ENCODE measurements around the gene HCFC1.

The HCFC1 gene

DNA sequence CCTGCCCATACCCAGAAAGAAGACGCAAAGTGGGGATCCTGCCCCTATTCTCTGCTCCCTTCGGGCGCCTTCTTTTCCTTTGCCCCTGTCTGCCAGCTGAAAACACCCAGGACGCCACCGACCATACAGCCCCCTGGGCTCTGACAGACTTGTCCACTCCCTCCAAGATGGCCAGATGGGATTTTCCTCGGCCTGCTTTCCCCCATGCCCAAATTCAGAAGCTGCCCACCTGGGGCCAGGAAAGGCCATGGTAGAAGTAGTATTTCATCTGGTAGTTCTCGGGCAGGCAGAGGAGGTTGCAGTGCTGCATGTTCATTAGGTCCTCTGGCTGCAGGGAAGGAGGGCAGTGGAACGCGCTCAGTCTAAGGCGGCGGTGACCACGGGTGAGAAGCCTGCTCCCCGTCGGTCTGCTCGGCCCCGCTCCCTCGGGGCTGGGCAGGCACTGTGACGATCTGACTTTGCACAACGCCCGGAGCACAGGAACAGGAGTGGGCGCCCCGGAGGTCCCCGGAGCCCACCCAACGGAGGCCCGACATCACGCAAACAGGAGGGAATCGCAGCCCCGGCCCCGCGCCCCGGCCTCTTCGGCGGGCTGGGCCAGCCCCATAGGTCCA lies 37.4 kb downstream of the HCFC1 start:
- DNase-seq (no peak), ATAC-seq (no peak)
- Mint-ChIP-seq H3K27ac (peak overlapping the region; percentile 81), H3K4me3 (peak overlapping the region; percentile 84), H3K36me3 (ENCODE audit: low read depth) (peaks cover 17% of the 10 kb centered on the region), H3K9me3 (no peaks in the 10 kb centered on the region), H3K4me1 (peaks cover 34% of the 10 kb centered on the region), H3K27me3 (no peaks in the 10 kb centered on the region)

GRCh38 chrX:153933748-153934147 lies 37.9 kb downstream of the HCFC1 start:
- peaks cover 21% of the 10 kb centered on the region for H3K36me3 Mint-ChIP-seq (ENCODE audit: low read depth)
- H3K4me1 Mint-ChIP-seq = peaks cover 38% of the 10 kb centered on the region
- peak overlapping the region; percentile 81 for H3K27ac Mint-ChIP-seq
- H3K4me3 Mint-ChIP-seq = peak overlapping the region; percentile 84
- ATAC-seq (no peak), DNase-seq (no peak)
- no peaks in the 10 kb centered on the region for H3K9me3 Mint-ChIP-seq
- no peaks in the 10 kb centered on the region for H3K27me3 Mint-ChIP-seq

GRCh38 chrX:153932220-153932915 lies 39.2 kb downstream of the HCFC1 start:
- no peaks in the 10 kb centered on the region for H3K9me3 Mint-ChIP-seq
- H3K27me3 Mint-ChIP-seq = no peaks in the 10 kb centered on the region
- peaks cover 34% of the 10 kb centered on the region for H3K4me1 Mint-ChIP-seq
- ATAC-seq = no peak
- no peak overlapping the region for H3K27ac Mint-ChIP-seq
- peak overlapping the region; percentile 84 for H3K4me3 Mint-ChIP-seq
- no peak for DNase-seq
- peaks cover 23% of the 10 kb centered on the region for H3K36me3 Mint-ChIP-seq (ENCODE audit: low read depth)

GRCh38 chrX:153931748-153932147 lies 39.9 kb downstream of the HCFC1 start:
- Mint-ChIP-seq H3K36me3 (ENCODE audit: low read depth) (peaks cover 23% of the 10 kb centered on the region), H3K4me3 (no peak overlapping the region), H3K9me3 (no peaks in the 10 kb centered on the region), H3K4me1 (peaks cover 32% of the 10 kb centered on the region), H3K27ac (peak overlapping the region; percentile 41), H3K27me3 (no peaks in the 10 kb centered on the region)
- no peak for DNase-seq
- ATAC-seq = no peak

DNA sequence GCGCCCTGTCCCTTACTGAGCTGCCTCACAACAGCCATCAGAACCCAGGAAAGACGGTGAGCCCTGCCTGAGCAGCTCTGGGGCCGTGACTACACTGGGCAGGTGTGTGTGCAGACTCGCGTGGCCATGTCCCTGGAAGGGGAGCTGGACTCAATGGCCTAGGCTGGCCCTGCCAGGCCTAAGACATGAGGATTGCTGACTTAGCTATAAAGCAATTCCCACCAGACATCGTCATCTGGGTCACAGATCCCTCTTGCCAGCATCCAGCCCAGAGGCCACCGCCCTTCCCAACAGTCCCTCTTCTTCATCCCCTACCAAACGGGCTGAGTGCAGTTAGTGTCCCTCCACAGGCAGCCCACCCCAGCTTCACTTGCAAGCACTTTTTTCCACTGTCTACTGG lies 40.5 kb downstream of the HCFC1 start:
- no peaks in the 10 kb centered on the region for H3K9me3 Mint-ChIP-seq
- H3K36me3 Mint-ChIP-seq (ENCODE audit: low read depth) = peaks cover 22% of the 10 kb centered on the region
- H3K4me3 Mint-ChIP-seq = no peak overlapping the region
- ATAC-seq (no peak), DNase-seq (no peak)
- H3K27ac Mint-ChIP-seq = peak overlapping the region; percentile 41
- no peaks in the 10 kb centered on the region for H3K27me3 Mint-ChIP-seq
- peaks cover 29% of the 10 kb centered on the region for H3K4me1 Mint-ChIP-seq

DNA sequence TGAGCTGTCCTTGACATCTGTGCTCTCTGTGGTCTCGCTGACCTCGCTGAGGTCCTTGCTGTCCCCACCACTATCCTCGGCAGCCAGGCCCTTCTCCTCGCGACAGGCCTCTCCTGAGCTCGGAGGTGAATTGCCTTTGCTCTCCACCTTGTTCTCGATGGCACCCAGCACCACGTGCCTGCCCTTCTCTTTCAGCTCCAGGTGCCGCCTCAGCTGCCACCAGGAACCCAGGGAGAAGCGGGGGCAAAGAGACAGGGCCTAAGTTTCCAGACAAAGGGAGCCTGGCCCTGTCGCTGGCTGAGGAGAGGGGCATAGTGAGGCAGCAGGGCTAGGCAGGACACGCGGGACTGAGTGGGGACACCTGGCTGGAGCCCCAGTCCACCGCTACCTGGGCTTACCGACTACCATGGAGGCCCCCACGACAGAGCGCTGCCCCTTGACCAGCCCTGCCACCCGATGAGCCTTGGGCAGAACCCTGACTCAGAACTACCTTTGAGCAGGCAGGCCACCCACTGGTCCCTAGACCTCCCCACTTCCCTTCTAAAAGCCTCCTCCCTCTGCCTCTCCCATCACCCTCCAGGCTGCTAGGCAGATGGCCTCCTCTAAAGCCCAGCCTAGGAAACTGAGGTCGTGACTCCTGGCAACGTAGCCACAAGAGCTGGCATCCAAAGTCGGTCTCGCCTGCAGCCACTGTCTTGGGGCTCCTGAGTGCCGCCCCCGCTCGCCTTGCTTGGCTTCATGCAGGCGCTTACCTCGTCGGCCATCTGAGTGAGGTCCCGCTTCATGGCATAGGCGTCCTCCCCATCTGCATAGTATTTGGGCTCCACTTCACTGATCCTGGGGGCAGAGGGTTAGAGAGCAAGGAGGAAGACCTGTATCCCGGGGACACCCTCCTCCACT lies 41.4 kb downstream of the HCFC1 start:
- peaks cover 24% of the 10 kb centered on the region for H3K4me1 Mint-ChIP-seq
- DNase-seq (no peak), ATAC-seq (no peak)
- H3K36me3 Mint-ChIP-seq (ENCODE audit: low read depth) = peaks cover 22% of the 10 kb centered on the region
- H3K4me3 Mint-ChIP-seq = no peak overlapping the region
- no peaks in the 10 kb centered on the region for H3K9me3 Mint-ChIP-seq
- H3K27ac Mint-ChIP-seq = no peak overlapping the region
- no peaks in the 10 kb centered on the region for H3K27me3 Mint-ChIP-seq

DNA sequence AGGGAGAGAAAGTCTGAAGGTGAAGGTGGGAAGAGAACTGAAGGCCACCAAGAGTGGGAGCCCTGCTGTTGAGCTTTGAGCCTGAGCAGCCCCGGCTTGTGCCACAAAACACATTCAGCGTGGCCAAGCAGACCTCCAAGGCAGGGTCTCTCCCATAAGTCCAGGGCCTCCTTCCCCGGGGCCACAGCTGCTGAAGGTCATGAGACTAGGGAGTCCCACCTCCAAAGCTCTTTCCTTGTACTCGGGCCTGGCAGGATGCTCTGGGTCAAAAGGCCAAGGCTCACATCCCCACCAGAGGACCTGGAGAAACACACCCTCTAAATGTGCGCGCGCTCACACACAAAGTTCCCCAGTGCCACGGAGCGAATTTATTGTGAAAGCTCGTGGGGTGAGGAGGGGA lies 42.0 kb downstream of the HCFC1 start:
- H3K9me3 Mint-ChIP-seq = no peaks in the 10 kb centered on the region
- peaks cover 22% of the 10 kb centered on the region for H3K36me3 Mint-ChIP-seq (ENCODE audit: low read depth)
- no peak overlapping the region for H3K4me3 Mint-ChIP-seq
- H3K4me1 Mint-ChIP-seq = peaks cover 24% of the 10 kb centered on the region
- H3K27me3 Mint-ChIP-seq = no peaks in the 10 kb centered on the region
- H3K27ac Mint-ChIP-seq = peak overlapping the region; percentile 73
- ATAC-seq (no peak), DNase-seq (no peak)

- no peak for ATAC-seq
- Mint-ChIP-seq H3K4me3 (peak overlapping the region; percentile 84), H3K9me3 (no peaks in the 10 kb centered on the region), H3K27me3 (no peaks in the 10 kb centered on the region), H3K27ac (peak overlapping the region; percentile 73), H3K4me1 (peaks cover 25% of the 10 kb centered on the region), H3K36me3 (ENCODE audit: low read depth) (peaks cover 18% of the 10 kb centered on the region)
- DNase-seq = no peak
Measured at GRCh38 chrX:153928846-153929245, 42.8 kb downstream of the HCFC1 start.

DNA sequence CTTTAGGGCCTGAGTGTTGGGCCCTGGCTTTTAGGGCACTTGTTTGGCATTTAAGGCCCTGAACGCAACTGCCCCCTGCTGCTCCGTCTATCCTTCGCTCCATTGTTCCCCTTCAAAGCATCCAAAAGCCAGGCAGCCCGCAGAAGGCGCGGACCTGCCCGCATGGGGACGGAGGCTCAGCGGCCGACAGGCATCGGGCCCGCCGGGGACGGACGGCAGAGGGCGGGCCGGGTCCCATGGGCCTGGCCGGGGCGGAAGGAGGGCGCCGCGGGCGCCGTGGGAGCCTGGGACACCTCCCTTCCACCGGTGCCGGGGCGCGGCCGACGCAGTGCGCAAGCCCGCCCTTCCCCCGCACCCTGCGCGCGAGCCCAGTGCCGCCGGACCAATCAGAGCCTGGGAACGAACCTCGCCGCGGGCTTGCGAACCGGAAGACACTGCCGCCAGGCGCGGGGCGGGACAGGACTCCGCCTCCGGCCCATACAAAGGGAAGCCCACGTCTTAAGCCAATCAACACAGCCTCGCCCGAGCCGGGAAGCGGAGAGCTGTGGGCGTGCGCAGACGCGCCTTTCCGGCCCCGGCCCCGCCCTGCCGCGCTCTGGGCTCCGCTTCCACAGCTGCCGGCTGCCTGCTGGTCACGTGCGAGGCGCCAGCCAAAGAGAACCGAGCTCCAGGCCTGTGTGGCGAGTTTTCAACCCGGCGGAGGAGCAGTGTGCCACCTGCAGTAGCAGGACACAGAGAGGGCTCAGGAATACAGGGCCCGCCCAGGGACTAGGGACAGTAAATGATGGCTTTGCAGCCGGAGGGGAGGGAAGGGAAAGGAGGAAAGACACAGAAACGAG lies 43.5 kb downstream of the HCFC1 start:
- Mint-ChIP-seq H3K9me3 (no peaks in the 10 kb centered on the region), H3K27me3 (no peaks in the 10 kb centered on the region), H3K4me1 (peaks cover 31% of the 10 kb centered on the region), H3K4me3 (peak overlapping the region; percentile 84), H3K36me3 (ENCODE audit: low read depth) (peaks cover 19% of the 10 kb centered on the region), H3K27ac (peak overlapping the region; percentile 93)
- DNase-seq = peak; percentile 89
- peak; percentile 75 for ATAC-seq

DNA sequence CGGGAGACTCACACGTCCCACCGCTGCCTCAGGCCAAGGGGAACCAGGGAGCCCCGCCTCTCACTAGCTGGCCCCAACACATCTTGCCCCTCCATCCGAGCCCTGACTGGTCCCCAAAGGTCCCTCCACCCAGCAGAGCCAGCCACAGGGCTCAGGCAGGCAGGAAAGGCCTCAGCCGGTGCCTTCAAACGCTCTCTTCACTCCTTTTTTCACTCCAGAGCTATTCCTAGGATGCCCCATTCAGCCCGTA lies 44.0 kb downstream of the HCFC1 start:
- DNase-seq (no peak), ATAC-seq (no peak)
- peaks cover 31% of the 10 kb centered on the region for H3K4me1 Mint-ChIP-seq
- H3K27ac Mint-ChIP-seq = peak overlapping the region; percentile 93
- no peaks in the 10 kb centered on the region for H3K27me3 Mint-ChIP-seq
- H3K4me3 Mint-ChIP-seq = peak overlapping the region; percentile 84
- H3K9me3 Mint-ChIP-seq = no peaks in the 10 kb centered on the region
- H3K36me3 Mint-ChIP-seq (ENCODE audit: low read depth) = peaks cover 14% of the 10 kb centered on the region

DNA sequence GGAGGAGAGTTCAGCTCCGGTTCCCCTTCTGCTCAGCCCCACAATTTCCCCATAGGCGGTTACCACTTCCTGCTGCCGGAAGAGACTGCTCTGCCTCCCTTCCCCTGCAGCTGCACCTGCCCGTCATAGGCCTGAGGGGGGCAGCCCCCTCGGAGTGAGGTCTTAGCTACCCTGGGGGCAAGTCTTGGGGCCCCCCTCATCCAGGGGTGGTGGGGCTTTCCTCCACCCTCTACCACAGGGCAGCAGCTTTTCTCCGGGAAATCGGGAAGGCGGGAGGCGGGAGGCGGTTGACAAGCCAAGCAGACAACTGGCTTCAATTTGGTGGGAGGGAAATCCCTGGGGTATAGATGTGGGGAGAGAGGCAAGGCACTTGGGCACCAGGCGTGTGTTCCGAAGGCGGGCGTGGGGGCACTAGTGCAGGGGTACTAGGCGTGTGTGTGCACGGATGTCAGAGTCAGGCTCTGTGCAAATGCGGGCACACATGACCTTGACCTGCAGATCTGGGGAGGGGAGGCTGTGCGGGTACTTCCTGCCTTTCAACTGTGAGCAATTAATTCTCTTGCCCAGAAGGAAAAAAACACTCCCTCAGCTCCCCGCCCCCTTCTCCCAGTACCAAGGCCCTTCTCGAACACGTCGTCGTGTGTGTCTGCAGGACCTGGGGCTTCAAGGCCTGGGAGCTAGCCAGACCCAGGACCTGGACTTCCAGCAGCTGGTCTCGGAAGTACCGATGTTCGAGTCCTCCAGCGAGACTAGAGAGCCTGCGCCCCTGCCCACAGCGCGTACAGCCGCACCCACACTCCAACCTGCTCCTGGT lies 44.6 kb downstream of the HCFC1 start:
- peak overlapping the region; percentile 84 for H3K4me3 Mint-ChIP-seq
- H3K9me3 Mint-ChIP-seq = no peaks in the 10 kb centered on the region
- H3K27ac Mint-ChIP-seq = peak overlapping the region; percentile 93
- ATAC-seq = peak; percentile 42
- DNase-seq = peak; percentile 72
- peaks cover 14% of the 10 kb centered on the region for H3K36me3 Mint-ChIP-seq (ENCODE audit: low read depth)
- peaks cover 35% of the 10 kb centered on the region for H3K4me1 Mint-ChIP-seq
- no peaks in the 10 kb centered on the region for H3K27me3 Mint-ChIP-seq

DNA sequence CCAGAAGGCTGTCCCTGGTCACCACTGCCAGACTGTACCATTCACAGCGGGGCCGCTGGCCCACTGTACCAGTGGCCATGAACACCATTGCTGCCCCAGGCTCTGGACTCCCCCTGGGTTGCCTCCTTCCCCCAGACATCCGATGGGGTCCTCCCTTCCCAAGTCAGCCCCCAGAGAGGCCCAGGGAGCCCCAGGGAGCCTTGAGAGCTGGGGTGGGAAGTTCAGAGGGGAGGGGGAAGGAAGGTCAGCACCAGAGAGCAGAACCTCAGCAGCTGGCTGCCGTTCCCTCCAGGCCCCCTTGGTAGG lies 45.1 kb downstream of the HCFC1 start:
- Mint-ChIP-seq H3K9me3 (no peaks in the 10 kb centered on the region), H3K27me3 (no peaks in the 10 kb centered on the region), H3K4me1 (peaks cover 34% of the 10 kb centered on the region), H3K27ac (peak overlapping the region; percentile 93), H3K4me3 (peak overlapping the region; percentile 84), H3K36me3 (ENCODE audit: low read depth) (peaks cover 14% of the 10 kb centered on the region)
- ATAC-seq (no peak), DNase-seq (no peak)

GRCh38 chrX:153925739-153926551 lies 45.7 kb downstream of the HCFC1 start, which contains the start of gene ARHGAP4:
Gene ARHGAP4 (minus strand): TSS chrX:153926264. CDS start chrX:153926202, 62 bp downstream.
- DNase-seq (peak; percentile 60), ATAC-seq (peak; percentile 5)
- Mint-ChIP-seq H3K4me3 (peak within 1 kb of the TSS; percentile 90), H3K36me3 (ENCODE audit: low read depth) (peaks cover 14% of the 10 kb centered on the region), H3K27me3 (no peaks in the 10 kb centered on the region), H3K4me1 (peaks cover 32% of the 10 kb centered on the region), H3K27ac (peak within 1 kb of the TSS; percentile 96), H3K9me3 (no peaks in the 10 kb centered on the region)

Measured in activated naive CD8-positive, alpha-beta T cell treated with anti-CD3 and anti-CD28 coated beads, Interleukin-2, amount 50 U/mL, for 24 hours (primary cell).